Right forelimb (tissue), 1 donor: ENCODE measurements around the gene RGS11.
"Not testable (repeated sequence)": the region's sequence is repeated elsewhere in the genome, so short reads cannot be mapped to it uniquely, and the experiment has no call there.

Experiments
- DNase-seq: peaks from one replicate; pipeline ENCODE4 v3.0.0-alpha.2; 2018

The RGS11 gene

DNA sequence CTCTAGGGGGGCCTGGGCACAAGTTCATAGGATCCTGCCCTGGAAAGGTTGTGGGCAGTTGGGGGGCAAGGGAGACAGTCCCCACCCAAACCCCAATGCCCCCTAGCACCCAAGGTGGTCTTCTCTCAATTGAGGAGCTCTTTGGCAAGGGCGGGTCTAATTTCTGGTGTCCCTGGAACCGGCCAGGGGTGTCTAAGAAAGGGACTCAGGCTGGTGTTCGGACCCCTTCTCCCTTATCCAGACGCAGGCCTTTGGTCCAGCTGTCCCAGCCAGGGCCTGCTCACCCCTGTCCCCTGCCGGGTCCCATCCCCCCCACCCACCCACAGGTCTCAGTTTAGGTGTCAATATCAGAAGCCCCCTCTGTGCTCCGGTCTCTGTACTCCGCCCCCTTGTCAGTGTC lies 3.8 kb upstream of the RGS11 start:
- no peak for DNase-seq

GRCh38 chr16:278863-279366 lies 3.2 kb upstream of the RGS11 start:
- no peak for DNase-seq

GRCh38 chr16:276426-277077 lies 808 bp upstream of the RGS11 start:
- DNase-seq = no peak

DNA sequence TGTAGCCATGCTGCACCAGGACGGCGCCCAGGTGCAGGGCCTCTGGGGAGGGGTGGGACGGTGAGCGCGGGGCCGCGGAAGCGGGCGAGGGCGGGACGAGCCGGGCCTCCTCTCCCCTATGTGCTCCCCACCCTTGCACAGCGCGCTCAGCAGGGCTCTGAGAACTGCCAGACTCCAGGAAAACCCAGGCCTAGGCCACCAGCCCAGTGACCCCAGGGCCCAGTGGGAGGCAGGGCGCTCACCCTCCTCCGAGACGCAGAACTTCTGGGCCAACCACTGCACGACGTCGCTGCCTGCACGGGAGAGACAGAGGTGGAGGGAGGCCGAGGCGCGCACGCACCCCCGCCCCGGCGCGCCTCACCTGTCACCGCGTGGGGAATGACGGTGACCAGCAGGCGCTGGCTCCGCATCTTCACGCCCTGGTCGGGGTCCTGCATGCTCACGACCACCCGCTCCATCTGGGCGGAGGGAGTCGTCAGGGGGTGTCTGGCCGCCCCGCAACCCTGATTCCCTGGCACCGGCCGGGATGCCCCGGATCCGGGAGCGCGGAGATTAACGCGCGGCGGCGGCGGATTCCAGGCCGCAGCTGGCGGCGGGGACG lies 603 bp downstream of the RGS11 start:
- no peak for DNase-seq

DNA sequence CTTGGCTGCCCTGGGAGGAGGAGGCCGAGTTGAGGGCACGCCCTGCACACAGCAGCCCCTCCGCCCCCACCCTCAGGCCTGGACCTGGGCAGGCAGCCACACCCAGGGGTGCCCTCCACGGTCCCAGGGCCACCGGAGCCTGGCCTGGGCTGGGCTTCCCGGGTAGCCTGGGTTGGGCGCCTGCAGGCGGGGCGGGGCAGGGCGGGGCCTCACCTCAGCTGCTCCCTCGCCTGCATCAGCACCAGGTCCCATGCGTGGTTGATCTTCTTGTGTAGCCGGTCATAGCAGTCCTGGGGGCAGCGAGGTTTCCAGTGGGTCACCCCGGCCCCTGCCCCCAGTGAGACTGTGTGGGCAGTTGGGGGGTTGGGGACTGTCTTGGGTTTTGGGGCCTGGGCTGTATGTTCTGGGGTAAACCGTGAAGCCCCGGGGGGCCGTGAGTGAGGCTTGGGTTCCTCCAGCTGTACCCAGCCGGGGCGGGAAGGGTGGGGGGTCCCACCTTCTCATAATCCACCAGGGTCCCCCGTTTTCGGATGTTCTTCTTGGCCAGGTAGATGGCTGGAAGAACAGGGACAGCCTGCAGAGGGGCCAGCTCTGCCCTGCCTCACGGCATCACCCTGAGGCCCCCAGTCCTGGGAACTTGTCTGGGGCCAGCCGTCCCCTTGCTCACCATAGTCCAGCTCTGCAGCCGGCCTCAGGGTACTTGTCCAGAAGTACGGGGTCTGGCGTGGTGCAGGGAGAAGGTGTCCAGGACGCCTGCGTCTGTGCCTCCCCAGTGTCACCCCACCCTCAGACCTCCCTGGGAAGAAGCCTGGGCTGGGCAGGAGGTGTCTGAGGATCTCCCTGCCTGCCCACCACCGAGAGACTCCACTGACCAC lies 2.0 kb downstream of the RGS11 start:
- DNase-seq = no peak

GRCh38 chr16:272633-273546 lies 2.9 kb downstream of the RGS11 start:
- DNase-seq = no peak

- DNase-seq = peak; percentile 37
Measured at GRCh38 chr16:270381-271255, 5.1 kb downstream of the RGS11 start.

DNA sequence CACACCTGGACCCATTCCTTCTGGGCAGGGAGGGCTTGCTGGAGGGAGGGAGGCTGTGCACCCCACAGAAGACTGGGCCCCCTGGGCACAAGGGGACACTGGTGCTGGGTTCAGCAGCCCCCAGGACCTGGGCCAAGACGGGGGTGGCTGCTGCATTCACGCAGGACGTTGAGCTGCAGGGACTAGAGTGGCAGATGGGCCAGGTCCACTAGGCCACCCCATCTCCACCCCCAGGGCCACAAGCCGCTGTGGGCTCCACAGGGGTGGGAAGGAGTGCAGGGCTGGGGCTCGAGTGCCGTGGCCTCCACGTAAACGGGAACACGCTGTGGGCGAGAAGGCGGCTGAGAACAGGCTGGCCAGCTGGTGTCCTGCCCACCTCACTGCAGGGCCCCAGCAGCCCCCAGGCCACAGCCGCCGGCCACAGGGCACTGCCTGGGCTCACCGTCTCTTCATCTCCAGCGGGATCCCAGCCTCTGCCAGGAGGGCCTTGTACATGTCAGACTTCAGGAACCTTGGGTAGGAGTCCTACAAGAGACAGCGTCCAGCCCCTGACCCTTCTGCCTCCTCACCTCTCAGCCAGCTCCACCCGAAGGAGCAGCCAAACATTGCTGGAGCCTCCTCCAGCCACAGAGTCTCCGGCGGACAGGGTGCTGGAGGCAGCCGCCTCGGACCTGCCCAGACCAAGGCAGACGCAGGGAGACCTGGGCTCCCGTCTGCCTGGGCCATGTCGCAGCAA lies 6.5 kb downstream of the RGS11 start:
- DNase-seq = peak; percentile 40

DNA sequence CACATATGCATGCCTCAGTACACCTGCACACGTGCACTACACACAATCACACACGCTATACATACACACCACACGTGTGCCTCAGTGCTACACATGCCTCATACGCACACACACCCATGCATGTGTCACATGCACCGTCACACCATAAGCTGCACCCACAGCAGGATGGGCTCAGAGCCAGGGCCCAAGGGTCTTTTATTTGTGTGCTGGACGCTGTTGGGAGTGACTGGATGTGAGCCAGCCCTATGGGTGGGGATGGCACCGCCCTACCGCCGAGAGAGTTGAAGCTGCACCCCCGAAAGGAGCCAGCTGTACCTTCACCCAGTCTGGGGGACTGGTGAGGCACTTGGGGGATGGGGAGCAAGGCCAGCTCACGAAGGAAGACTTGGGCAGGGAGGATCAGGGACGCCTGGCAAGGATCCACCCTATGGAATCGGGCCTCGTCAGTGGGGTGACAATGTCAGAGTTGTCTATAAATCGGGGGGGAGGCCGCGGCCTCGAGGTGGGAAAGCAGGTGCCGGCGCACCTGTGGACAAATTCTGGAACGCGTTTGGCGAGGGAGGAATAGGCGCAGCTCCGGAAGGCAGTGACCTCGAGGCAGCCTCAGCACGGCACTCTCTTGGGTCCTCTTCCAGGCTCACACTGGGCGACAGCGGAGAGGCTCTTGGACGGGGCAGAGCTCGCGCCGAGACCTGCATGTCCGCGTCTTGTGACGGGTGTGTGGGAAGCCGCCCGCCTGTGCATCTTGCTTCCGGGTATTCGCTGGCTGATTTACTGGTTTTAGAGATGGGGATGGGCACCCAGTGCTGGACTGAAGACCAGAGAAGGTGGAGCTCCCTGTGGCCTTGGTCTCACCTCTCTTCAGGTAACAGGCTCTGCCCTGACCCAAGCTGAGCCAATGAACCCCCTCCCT lies 7.3 kb downstream of the RGS11 start:
- peak; percentile 38 for DNase-seq

- not testable (repeated sequence) for DNase-seq
Measured at GRCh38 chr16:267562-267961, 8.2 kb downstream of the RGS11 start.

GRCh38 chr16:266258-267164 lies 9.2 kb downstream of the RGS11 start:
- DNase-seq = no peak

DNA sequence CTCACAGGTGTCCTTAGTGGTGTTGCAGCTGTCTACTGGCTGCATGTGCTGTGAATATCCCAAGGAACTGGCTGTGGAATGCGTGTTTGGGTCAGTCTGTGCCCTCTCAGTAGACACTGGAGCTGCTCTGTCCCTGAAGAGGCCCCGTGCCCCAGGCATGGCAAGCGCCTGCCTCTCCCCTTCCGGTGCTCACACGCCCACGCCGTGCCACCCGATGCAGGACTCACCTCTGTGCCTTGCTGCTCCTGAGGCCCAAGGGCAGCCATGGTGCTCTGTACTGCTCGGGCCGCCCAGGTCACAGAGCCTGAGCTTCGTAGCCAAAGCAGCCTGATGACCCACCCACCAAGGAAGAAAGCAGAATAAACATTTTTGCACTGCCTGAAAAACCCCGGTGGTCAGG lies 10.0 kb downstream of the RGS11 start:
- DNase-seq = no peak

DNA sequence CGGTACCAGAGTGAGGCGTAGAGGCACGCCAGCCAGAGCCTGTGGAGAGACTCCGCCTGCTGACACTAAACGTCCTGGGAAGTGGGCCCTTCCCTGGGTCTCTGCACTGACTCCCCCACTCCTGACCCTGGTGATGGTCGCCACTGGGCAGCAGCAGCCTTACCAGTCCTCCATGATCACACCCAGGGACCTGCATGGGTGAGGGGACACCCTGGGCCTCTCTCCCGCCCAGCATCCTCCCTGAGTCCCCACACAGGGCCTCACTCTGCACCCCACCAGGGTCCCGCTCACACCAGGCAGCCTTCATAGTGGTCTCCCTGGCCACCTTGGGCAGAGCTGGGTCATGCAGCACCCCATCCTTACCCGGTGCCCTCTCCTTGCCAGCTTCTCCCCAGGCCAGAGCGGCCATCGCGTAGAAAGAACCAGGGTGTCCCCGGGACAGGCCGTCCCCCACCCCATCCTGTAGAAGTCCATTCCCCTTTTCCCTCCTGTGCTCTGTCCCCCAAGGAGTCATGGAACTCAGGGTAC lies 10.7 kb downstream of the RGS11 start:
- DNase-seq = no peak

DNA sequence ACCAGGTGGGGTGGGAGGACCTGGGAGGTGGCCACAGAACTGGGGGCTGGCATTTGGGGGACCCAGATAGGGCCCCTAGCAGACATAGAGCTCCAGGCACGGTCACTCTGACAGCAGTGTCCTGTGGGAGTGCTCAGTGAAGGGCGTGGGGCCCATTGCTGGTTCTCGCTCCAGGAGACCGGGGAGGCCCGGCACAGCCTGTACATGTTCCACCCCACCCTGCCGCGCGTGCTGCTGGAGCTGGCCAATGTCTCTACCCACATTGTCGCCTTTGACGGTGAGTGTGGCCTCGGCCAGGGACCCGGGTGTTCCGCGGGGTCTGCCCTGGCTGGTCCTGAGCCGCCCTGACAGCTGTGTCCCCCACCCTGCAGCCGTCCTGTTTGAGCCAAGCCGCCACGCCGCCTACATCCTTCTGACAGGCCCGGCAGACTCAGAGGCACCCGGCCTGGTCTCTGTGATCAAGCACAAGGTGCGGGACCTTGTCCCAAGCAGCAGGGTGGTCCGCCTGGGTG lies 11.2 kb downstream of the RGS11 start:
- no peak for DNase-seq

- DNase-seq = no peak
Measured at GRCh38 chr16:263944-264343, 11.8 kb downstream of the RGS11 start.

GRCh38 chr16:263182-263774 lies 12.5 kb downstream of the RGS11 start:
- no peak for DNase-seq

- no peak for DNase-seq
Measured at GRCh38 chr16:262121-262745, 13.5 kb downstream of the RGS11 start.
